Measurements from ENCODE around the gene POU2F2. TPM values are rescaled to one million over a fixed set of nuclear protein-coding genes. Genes with fewer than 3 reads are reported as not detected.

The POU2F2 gene
- total and polyA plus RNA-seq, 9 donors = 0.52 to 4.3 (median 1.2) TPM; not detected in 1

- DNase-seq = no peak
- H3K9me3 ChIP-seq = no peaks in the 10 kb centered on the region
- H3K4me1 ChIP-seq (ENCODE audit: insufficient read depth) = no peaks in the 10 kb centered on the region
- no peak overlapping the region for H3K4me3 ChIP-seq
- no peak overlapping the region for H3K27ac ChIP-seq
- WGBS, 3 donors = 63 to 77% (median 72%) methylated on average over 5 of the region's 5 CpGs
- H3K27me3 ChIP-seq = no peaks in the 10 kb centered on the region
- TF ChIP-seq EP300 (IDR thresholded peaks at IDR 0.05) = no peak
- no peak for TF ChIP-seq POLR2A (IDR thresholded peaks at IDR 0.05)
- TF ChIP-seq, protein P1, sequence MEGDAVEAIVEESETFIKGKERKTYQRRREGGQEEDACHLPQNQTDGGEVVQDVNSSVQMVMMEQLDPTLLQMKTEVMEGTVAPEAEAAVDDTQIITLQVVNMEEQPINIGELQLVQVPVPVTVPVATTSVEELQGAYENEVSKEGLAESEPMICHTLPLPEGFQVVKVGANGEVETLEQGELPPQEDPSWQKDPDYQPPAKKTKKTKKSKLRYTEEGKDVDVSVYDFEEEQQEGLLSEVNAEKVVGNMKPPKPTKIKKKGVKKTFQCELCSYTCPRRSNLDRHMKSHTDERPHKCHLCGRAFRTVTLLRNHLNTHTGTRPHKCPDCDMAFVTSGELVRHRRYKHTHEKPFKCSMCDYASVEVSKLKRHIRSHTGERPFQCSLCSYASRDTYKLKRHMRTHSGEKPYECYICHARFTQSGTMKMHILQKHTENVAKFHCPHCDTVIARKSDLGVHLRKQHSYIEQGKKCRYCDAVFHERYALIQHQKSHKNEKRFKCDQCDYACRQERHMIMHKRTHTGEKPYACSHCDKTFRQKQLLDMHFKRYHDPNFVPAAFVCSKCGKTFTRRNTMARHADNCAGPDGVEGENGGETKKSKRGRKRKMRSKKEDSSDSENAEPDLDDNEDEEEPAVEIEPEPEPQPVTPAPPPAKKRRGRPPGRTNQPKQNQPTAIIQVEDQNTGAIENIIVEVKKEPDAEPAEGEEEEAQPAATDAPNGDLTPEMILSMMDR (IDR thresholded peaks at IDR 0.05) = no peak
- intact Hi-C loops (cut with DNase I) = no loop called here
- H3K36me3 ChIP-seq = no peaks in the 10 kb centered on the region
Measured at GRCh38 chr19:42148266-42148665, 16.0 kb upstream of the POU2F2 start.

GRCh38 chr19:42143341-42144234, 11.3 kb upstream of the POU2F2 start:
- TF ChIP-seq, protein P1 (IDR thresholded peaks at IDR 0.05) = no peak
- TF ChIP-seq EP300 (IDR thresholded peaks at IDR 0.05) = no peak
- no peak for TF ChIP-seq POLR2A (IDR thresholded peaks at IDR 0.05)
- WGBS, 3 donors = 40 to 42% (median 40%) methylated on average over 14 of the region's 14 CpGs
- intact Hi-C loops (cut with DNase I) = no loop called here

DNA sequence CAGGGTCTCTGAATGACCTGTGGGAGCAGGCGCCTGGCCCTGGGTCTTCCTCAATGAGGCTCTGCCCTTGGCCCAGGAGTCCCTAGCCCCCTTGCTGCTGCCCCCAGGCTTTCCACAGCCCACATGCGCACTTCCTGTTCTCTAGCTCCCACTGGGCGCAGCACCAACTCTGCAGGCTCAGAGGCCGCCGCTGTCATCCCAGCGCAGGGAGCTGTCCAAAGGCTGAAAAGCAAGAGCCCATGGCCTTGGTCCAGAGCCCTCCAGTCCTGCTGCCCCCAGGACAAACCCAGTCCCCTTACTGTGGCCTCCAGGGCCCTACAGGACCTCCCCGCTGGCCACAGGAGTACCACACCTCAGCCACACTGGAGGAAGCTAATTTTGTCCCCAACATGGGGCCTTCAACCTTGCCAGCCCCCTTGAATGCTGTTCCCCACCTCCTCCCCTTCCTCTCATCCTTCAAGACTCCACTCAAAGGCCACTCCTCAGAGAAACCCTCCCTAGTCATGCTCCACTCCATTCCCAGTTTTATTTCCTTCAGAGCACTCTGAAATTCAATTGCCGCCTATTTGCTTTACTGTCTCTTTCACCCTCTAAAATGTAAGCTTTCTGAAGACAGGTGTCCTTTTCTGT, 8.0 kb upstream of the POU2F2 start:
- intact Hi-C loops (cut with DNase I) = no loop called here

More at GRCh38 chr19:42143341-42144234, 11.3 kb upstream of the POU2F2 start:
- DNase-seq = no peak
- Histone ChIP-seq H3K27me3 (no peaks in the 10 kb centered on the region), H3K9me3 (no peaks in the 10 kb centered on the region), H3K4me1 (ENCODE audit: insufficient read depth) (no peaks in the 10 kb centered on the region), H3K27ac (no peak overlapping the region), H3K4me3 (no peak overlapping the region), H3K36me3 (no peaks in the 10 kb centered on the region)

GRCh38 chr19:42134535-42135070, 2.4 kb upstream of the POU2F2 start:
- Histone ChIP-seq H3K4me1 (ENCODE audit: insufficient read depth) (peaks cover 4% of the 10 kb centered on the region), H3K27ac (no peak overlapping the region), H3K9me3 (no peaks in the 10 kb centered on the region), H3K36me3 (no peaks in the 10 kb centered on the region), H3K4me3 (no peak overlapping the region), H3K27me3 (no peaks in the 10 kb centered on the region)
- intact Hi-C loops (cut with DNase I) = loop anchor here in 2 of 4 donors (2.0 to 10.0 kb wide), 3 partner anchors 44 to 163 kb away; no protein-coding TSS in a partner anchor
- WGBS, 3 donors = 74 to 80% (median 76%) methylated on average over 26 of the region's 26 CpGs
- TF ChIP-seq, protein P1 (IDR thresholded peaks at IDR 0.05) = no peak
- no peak for TF ChIP-seq POLR2A (IDR thresholded peaks at IDR 0.05)
- no peak for TF ChIP-seq EP300 (IDR thresholded peaks at IDR 0.05)
- DNase-seq = no peak

More for the DNA sequence above, 8.0 kb upstream of the POU2F2 start:
- TF ChIP-seq POLR2A (IDR thresholded peaks at IDR 0.05) (no peak), EP300 (IDR thresholded peaks at IDR 0.05) (no peak)
- TF ChIP-seq, protein P1 (IDR thresholded peaks at IDR 0.05) = no peak
- H3K4me3 ChIP-seq = no peak overlapping the region
- no peaks in the 10 kb centered on the region for H3K36me3 ChIP-seq
- no peak overlapping the region for H3K27ac ChIP-seq
- no peaks in the 10 kb centered on the region for H3K9me3 ChIP-seq
- H3K4me1 ChIP-seq (ENCODE audit: insufficient read depth) = no peaks in the 10 kb centered on the region
- 8 to 10% (median 8%) methylated on average over 7 to 8 of the region's 8 CpGs for WGBS, 3 donors
- DNase-seq = peak; percentile 24 to 76 (median 66)
- no peaks in the 10 kb centered on the region for H3K27me3 ChIP-seq
